ENCODE measurements around the gene TSPEAR. TPM values are rescaled to one million over a fixed set of nuclear protein-coding genes. Genes with fewer than 3 reads are reported as not detected.

TSPEAR gene
- total RNA-seq, 1 experiment from 2014 or later = not detected

GRCh38 chr21:44741921-44742320 is 30.5 kb upstream of the TSPEAR start:
- DNase-seq (ENCODE audit: low spot score) = no peak

- DNase-seq (ENCODE audit: low spot score) = no peak
Observed at GRCh38 chr21:44740742-44741141, 29.4 kb upstream of the TSPEAR start.

GRCh38 chr21:44739316-44739715 is 27.9 kb upstream of the TSPEAR start:
- no peak for DNase-seq (ENCODE audit: low spot score)

GRCh38 chr21:44738621-44739020 is 27.2 kb upstream of the TSPEAR start:
- DNase-seq (ENCODE audit: low spot score) = no peak

GRCh38 chr21:44737706-44738354 is 26.5 kb upstream of the TSPEAR start:
- no peak for DNase-seq (ENCODE audit: low spot score)

GRCh38 chr21:44736291-44737004 is 25.1 kb upstream of the TSPEAR start:
- DNase-seq (ENCODE audit: low spot score) = peak; percentile 84

GRCh38 chr21:44735821-44736220 is 24.4 kb upstream of the TSPEAR start:
- DNase-seq (ENCODE audit: low spot score) = no peak

- DNase-seq (ENCODE audit: low spot score) = no peak
Observed at GRCh38 chr21:44734841-44735240, 23.5 kb upstream of the TSPEAR start.

GRCh38 chr21:44734026-44734745 is 22.8 kb upstream of the TSPEAR start:
- no peak for DNase-seq (ENCODE audit: low spot score)

GRCh38 chr21:44732956-44733355 is 21.6 kb upstream of the TSPEAR start:
- DNase-seq (ENCODE audit: low spot score) = no peak

- DNase-seq (ENCODE audit: low spot score) = no peak
Observed at GRCh38 chr21:44732263-44732662, 20.9 kb upstream of the TSPEAR start.

- DNase-seq (ENCODE audit: low spot score) = no peak
Observed at GRCh38 chr21:44730951-44731579, 19.7 kb upstream of the TSPEAR start.

- DNase-seq (ENCODE audit: low spot score) = no peak
Observed at GRCh38 chr21:44730028-44730395, 18.6 kb upstream of the TSPEAR start.

- DNase-seq (ENCODE audit: low spot score) = no peak
Observed at GRCh38 chr21:44729336-44730027, 18.1 kb upstream of the TSPEAR start.

- DNase-seq (ENCODE audit: low spot score) = no peak
Observed at GRCh38 chr21:44728716-44729115, 17.3 kb upstream of the TSPEAR start.

- DNase-seq (ENCODE audit: low spot score) = no peak
Observed at GRCh38 chr21:44727757-44728156, 16.4 kb upstream of the TSPEAR start.

GRCh38 chr21:44727321-44727720 is 15.9 kb upstream of the TSPEAR start:
- DNase-seq (ENCODE audit: low spot score) = no peak

GRCh38 chr21:44726826-44727225 is 15.5 kb upstream of the TSPEAR start:
- no peak for DNase-seq (ENCODE audit: low spot score)

- DNase-seq (ENCODE audit: low spot score) = no peak
Observed at GRCh38 chr21:44724926-44725325, 13.6 kb upstream of the TSPEAR start.

GRCh38 chr21:44724196-44724595 is 12.8 kb upstream of the TSPEAR start:
- no peak for DNase-seq (ENCODE audit: low spot score)

All from HT-29 (cell line).